Stimulated activated naive B cell treated with anti-CD40 and anti-IgM and Interleukin-4, amounts not matched to agents 10 μg/mL and 1 μg/mL and 100 μg/mL, for 72 hours (primary cell): Measurements from ENCODE around the gene GALNT11.

Experiments used
- ATAC-seq, 2 donors: fragments of 150-1000 bp; cut with Tn5 transposase; replicated peaks; 2 replicates each; pipeline ENCODE4 v1.10.0; 2021; ENCODE audit warnings: moderate library complexity in 1 of 2
- DNase-seq: peaks from one replicate; pipeline ENCODE4 v3.0.0; 2021
- H3K27ac Mint-ChIP-seq: one replicate; pipeline ENCODE4 v1.8.0; 2022; ENCODE audit warnings: mild to moderate bottlenecking, mixed read lengths
- H3K27me3 Mint-ChIP-seq, 2 donors: one replicate each; pipeline ENCODE4 v1.8.0; 2022; ENCODE audit warnings: mixed read lengths in 2 of 2
- H3K36me3 Mint-ChIP-seq, 2 donors: one replicate each; pipeline ENCODE4 v1.8.0; 2022; ENCODE audit warnings: mixed read lengths in 2 of 2, mild to moderate bottlenecking in 1 of 2
- H3K4me1 Mint-ChIP-seq, 2 donors: one replicate each; pipeline ENCODE4 v1.8.0; 2022; ENCODE audit warnings: mixed read lengths in 2 of 2, mild to moderate bottlenecking in 1 of 2
- H3K4me3 Mint-ChIP-seq, 2 donors: one replicate each; pipeline ENCODE4 v1.8.0; 2022; ENCODE audit warnings: mild to moderate bottlenecking in 2 of 2, mixed read lengths in 2 of 2, moderate library complexity in 1 of 2
- H3K9me3 Mint-ChIP-seq, 2 donors: one replicate each; pipeline ENCODE4 v1.8.0; 2022; ENCODE audit warnings: mixed read lengths in 2 of 2, mild to moderate bottlenecking in 1 of 2

GALNT11 gene

DNA sequence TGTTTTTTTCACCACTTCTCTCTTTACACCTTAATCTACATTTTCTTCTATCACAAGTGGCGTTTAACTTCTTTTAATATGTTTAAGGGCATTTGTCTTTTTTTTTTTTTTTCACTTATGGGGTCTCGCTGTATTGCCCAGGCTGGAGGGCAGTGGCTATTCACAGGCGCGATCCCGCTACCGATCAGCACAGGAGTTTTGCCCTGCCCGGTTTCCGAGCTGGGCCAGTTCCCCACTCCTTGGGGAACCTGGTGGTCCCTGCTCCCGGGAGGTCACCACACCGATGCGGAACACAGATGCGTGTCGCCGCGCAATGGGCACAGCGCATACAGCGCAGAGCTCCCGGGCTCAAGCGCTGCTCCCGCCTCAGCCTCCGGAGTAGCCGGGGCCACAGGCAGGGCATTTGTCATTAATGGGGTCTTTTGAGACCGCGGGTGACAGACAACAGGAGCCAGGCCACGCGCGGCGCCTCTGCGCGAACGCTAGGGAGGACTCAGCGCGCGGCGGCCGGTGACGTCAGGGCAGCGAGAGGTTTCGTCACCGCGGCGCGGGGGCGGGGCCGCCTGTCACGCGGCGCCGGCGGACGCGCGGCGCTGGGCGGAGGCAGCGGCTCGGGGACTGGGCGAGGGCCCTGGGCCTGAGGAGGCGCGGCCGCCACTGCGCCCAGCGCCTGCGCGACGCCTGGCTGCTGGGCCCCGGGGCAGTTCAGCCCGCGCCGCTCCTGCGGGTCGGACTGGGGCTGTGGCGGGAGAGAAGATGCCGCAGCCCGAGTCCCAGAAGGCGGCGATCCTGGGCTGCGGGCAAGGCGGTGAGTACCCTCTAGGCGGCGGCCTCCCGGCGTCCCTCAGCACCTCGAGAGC, at the start of gene GALNT11:
GALNT11 (plus strand) TSS at position 598 of the 860 bp plus-strand sequence. CDS start 68,554 bp downstream, outside the sequence.
- H3K4me1 Mint-ChIP-seq: peaks cover 12 to 19% of the 10 kb centered on the region in 2 donors
- peak; percentile 96 for ATAC-seq
- peak within 1 kb of the TSS; percentile 89 for H3K27ac Mint-ChIP-seq
- peaks cover 2 to 4% of the 10 kb centered on the region in 2 donors for H3K9me3 Mint-ChIP-seq
- H3K27me3 Mint-ChIP-seq: peaks cover 0 to 4% of the 10 kb centered on the region in 2 donors
- peak; percentile 80 for DNase-seq
- H3K36me3 Mint-ChIP-seq: peaks cover 19 to 21% of the 10 kb centered on the region in 2 donors
- H3K4me3 Mint-ChIP-seq: peak within 1 kb of the TSS; percentile 89 to 91

DNA sequence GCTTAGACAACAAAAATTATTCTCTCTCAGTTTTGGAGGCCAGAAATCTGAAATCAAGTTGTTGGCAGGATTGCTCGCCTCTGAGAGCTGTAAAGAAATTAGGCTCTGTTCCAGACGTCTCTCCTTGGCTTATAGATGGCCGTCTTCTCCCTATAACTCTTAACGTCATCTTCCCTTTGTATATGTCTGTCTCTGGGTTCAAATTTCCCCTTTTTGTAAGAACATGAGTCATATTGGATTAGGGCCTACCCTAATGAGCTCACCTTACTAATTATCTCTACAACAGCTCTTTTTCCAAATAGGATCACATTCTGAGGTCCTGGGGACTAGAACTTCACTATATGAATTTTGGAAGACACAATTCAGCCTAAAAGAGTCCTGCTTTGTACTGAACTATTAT, 46.9 kb upstream of the GALNT11 start:
- no peak for DNase-seq
- no peak for ATAC-seq
- Mint-ChIP-seq H3K4me1 (no peaks in the 10 kb centered on the region), H3K4me3 (no peak overlapping the region), H3K27me3 (peaks cover 8 to 30% of the 10 kb centered on the region in 2 donors), H3K36me3 (peaks cover 0 to 5% of the 10 kb centered on the region in 2 donors), H3K9me3 (peaks cover 1 to 4% of the 10 kb centered on the region in 2 donors), H3K27ac (no peak overlapping the region)

DNA sequence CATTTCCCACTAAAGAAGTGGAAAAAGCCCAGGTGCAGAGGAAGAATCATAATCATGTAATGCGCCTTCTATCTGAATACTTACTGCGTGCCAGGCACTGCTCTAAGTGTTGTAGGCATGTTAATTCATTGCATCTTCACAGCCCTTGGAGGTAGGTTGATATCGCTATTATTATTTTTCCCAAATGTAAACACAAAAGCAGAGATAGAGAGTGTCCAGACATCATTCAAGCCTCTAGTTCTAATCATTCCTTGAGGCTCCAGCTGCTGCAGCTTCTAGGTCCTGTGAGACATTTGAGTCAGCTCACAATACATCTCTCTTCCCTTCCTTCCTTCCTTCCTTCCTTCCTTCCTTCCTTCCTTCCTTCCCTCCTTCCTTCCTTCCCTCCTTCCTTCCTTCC, 44.3 kb upstream of the GALNT11 start:
- Mint-ChIP-seq H3K27ac (no peak overlapping the region), H3K36me3 (no peaks in the 10 kb centered on the region), H3K9me3 (no peaks in the 10 kb centered on the region), H3K4me1 (no peaks in the 10 kb centered on the region), H3K4me3 (no peak overlapping the region), H3K27me3 (peaks cover 9 to 33% of the 10 kb centered on the region in 2 donors)
- no peak for ATAC-seq
- DNase-seq: no peak

DNA sequence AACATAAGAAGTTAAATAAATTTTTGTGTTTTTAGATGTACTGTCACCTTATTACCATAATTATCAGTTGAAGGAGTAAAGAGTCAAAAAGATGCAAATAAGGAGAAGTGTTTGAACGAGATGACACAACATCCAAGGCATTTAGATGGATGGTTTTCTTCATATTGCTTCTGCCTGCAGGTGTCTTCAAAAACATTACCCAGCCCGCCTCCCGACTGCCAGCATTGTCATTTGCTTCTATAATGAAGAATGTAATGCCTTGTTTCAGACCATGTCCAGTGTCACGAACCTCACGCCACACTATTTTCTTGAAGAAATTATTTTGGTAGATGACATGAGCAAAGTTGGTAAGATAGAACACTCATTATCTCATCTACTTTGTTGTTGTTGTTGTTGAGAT, 42.7 kb upstream of the GALNT11 start:
- Mint-ChIP-seq H3K9me3 (no peaks in the 10 kb centered on the region), H3K27me3 (peaks cover 17 to 44% of the 10 kb centered on the region in 2 donors), H3K4me1 (peaks cover 0 to 5% of the 10 kb centered on the region in 2 donors), H3K36me3 (no peaks in the 10 kb centered on the region), H3K27ac (no peak overlapping the region), H3K4me3 (no peak overlapping the region)
- DNase-seq (no peak), ATAC-seq (no peak)

DNA sequence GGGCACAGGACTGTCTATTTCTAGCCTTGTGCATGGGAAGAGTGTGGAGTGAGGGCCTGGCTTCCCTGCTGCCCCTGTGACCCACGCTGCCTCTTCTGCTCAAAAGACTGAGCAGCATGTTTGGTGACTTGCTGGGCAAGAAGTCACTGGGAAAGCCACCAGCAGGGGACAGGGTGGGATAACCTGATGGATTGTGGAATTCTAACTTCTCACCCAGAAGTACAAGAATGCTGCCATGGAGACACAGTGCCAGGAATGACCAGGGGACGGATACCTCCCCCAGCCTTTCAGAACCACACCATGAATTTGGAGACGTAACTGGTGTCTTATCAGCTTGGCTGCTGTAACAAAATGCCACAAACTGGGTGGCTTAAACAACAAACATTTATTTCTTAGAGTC, 40.9 kb upstream of the GALNT11 start:
- Mint-ChIP-seq H3K27ac (no peak overlapping the region), H3K4me3 (no peak overlapping the region), H3K9me3 (no peaks in the 10 kb centered on the region), H3K27me3 (peaks cover 21 to 44% of the 10 kb centered on the region in 2 donors), H3K4me1 (peaks cover 0 to 5% of the 10 kb centered on the region in 2 donors), H3K36me3 (no peaks in the 10 kb centered on the region)
- ATAC-seq (no peak), DNase-seq (no peak)

DNA sequence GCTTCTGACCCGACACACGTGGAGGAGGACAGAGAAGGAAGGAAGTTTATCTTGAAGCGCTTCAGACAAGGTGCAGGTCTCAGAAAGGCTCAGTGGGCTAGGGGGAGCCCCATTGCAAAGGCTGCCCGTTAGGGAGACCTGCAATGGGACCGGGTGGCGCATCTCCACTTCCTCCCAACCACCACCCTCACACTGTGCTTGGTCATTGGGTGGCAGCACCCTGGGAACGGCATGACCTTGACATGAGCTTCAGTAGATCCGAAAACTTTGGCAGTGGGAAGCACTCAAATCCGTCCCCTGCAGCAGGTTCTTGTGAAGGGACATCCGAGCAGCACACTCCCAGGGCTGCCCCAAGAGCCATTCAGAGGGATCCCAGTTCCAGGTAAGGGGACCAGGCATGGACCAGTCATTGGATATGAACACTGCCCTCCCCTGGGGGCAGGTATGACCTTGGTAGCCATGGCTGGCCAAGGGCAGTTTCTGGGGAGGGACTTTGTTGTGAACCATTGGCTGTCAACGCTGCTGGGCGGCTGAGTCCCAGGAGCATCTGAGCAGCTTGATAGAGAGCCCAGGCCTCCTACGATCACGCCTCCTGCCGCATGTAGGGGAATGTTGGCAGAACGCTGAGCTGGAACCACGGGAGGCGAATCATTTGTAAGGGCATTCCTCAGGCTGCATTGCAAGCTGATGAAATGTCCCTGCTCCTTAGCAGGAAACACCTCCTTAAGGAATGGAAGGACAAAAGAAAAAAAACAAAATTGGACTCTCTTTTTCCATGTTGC, 37.5 kb upstream of the GALNT11 start:
- no peak for DNase-seq
- no peaks in the 10 kb centered on the region for H3K9me3 Mint-ChIP-seq
- peaks cover 5 to 8% of the 10 kb centered on the region in 2 donors for H3K4me1 Mint-ChIP-seq
- ATAC-seq: peak in 1 of 2 donors; percentile 25
- H3K4me3 Mint-ChIP-seq: no peak overlapping the region
- H3K27me3 Mint-ChIP-seq: peaks cover 30 to 41% of the 10 kb centered on the region in 2 donors
- no peaks in the 10 kb centered on the region for H3K36me3 Mint-ChIP-seq
- H3K27ac Mint-ChIP-seq: no peak overlapping the region

DNA sequence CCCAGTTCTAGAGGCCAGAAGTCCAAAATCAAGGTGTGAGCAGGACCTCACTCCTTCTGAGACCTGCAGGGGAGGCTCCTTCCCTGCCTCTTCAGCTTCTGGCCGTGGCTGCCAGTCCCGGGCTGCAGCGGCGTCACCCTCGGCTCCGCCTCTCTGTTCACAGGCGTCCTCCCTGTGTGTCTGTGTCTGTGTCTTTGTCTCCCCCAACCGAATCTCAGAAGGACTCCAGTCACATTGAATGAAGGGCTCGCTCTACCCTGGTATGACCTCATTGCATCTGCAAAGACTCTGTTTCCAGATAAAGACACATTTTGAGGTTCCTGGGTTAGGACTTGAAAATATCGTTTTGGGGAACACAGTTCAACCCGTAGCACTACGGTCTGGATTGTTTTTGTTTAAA, 33.1 kb upstream of the GALNT11 start:
- peaks cover 37 to 39% of the 10 kb centered on the region in 2 donors for H3K27me3 Mint-ChIP-seq
- no peaks in the 10 kb centered on the region for H3K36me3 Mint-ChIP-seq
- no peaks in the 10 kb centered on the region for H3K9me3 Mint-ChIP-seq
- peaks cover 4 to 8% of the 10 kb centered on the region in 2 donors for H3K4me1 Mint-ChIP-seq
- H3K27ac Mint-ChIP-seq: no peak overlapping the region
- H3K4me3 Mint-ChIP-seq: no peak overlapping the region
- peak; percentile 92 to 96 for ATAC-seq
- DNase-seq: peak; percentile 26

DNA sequence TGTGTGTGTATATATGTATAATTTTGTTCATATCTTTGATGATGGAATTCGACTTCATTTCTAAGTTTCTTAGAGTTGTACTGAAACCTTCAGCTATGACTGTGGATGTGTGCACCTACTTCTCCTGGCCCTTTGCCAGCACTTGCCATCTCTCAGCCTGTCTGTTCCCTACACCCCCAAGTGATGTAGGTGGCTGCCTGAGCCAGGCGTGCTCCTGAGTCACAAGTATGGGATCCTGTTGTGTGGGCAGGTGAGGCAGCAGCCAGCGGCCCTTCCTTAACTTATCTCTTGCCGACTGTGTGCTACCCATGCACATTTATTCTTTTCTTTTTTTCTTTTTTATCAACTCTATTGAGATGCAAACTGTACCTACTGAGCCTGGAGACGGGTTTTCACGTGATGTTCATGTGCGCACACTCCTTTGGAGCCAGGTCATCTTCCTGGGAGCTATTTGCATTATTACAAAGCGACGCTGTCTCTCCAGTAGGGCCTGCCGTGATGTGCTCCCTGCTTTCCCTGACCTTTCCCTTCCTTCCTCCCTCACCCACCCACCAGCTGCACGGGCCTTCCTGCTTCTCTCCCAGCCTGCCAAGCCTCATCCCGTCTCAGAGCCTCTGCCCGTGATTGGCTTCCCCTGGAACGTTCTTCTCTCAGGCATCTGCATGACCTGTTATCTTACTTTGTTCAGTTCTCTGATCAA, 31.3 kb upstream of the GALNT11 start:
- peaks cover 0 to 8% of the 10 kb centered on the region in 2 donors for H3K4me1 Mint-ChIP-seq
- H3K4me3 Mint-ChIP-seq: no peak overlapping the region
- DNase-seq: no peak
- no peak for ATAC-seq
- H3K27me3 Mint-ChIP-seq: peaks cover 27 to 36% of the 10 kb centered on the region in 2 donors
- no peak overlapping the region for H3K27ac Mint-ChIP-seq
- peaks cover 0 to 3% of the 10 kb centered on the region in 2 donors for H3K9me3 Mint-ChIP-seq
- no peaks in the 10 kb centered on the region for H3K36me3 Mint-ChIP-seq

DNA sequence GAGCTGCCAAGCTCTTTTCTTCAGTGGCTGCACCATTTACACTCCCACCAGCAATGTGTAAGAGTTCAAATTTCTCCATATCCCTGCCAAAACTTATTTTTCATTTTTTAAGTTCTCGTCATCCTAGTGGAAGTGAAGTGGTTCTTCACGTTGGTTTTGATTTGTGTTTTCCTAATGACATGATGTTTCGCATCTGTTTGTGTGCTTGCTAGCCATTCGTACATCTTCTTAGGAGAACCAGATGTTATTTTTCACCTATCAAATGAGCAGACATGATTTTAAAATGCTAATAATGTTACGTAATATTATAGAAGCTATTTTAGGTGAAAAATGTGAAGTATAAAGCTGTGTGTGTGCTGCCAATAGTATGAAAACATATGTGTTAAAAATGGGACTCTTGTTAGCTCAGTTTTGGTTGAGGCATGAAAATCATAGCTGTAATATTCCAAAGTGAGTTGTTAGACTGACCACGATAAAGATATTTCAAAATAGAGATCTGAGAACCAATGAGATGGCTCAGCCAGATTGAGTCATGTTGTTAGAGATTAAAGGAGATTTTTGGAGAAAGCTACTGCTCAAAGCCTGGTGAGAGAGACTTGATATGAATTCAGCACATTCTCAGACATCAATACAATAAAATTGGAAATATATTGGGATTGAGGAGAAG, 25.9 kb upstream of the GALNT11 start:
- Mint-ChIP-seq H3K4me3 (no peak overlapping the region), H3K9me3 (peaks cover 0 to 3% of the 10 kb centered on the region in 2 donors), H3K27me3 (peaks cover 24 to 26% of the 10 kb centered on the region in 2 donors), H3K36me3 (no peaks in the 10 kb centered on the region), H3K4me1 (no peaks in the 10 kb centered on the region), H3K27ac (no peak overlapping the region)
- ATAC-seq: no peak
- no peak for DNase-seq

DNA sequence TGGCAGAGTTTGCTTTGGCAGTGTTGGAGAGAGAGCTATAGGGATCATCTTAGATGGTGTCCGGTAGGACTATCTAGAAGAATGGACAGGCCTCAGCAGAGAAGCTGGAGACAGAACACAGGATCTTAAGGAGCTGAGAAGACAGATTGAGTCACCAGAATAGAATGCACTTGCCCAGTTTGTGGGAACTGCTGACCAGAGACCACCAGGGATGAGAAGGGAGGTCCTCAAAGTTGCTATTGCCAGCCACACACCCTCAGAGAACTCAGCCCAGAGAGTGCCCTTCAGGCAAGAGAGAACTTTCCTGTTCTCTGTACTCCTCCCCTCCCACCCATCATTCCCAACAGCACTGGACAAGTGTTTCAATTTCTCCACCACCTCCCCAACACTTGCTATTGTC, 25.3 kb upstream of the GALNT11 start:
- Mint-ChIP-seq H3K36me3 (no peaks in the 10 kb centered on the region), H3K4me1 (no peaks in the 10 kb centered on the region), H3K27ac (no peak overlapping the region), H3K4me3 (no peak overlapping the region), H3K27me3 (peaks cover 18 to 20% of the 10 kb centered on the region in 2 donors), H3K9me3 (peaks cover 0 to 3% of the 10 kb centered on the region in 2 donors)
- no peak for DNase-seq
- ATAC-seq: no peak

DNA sequence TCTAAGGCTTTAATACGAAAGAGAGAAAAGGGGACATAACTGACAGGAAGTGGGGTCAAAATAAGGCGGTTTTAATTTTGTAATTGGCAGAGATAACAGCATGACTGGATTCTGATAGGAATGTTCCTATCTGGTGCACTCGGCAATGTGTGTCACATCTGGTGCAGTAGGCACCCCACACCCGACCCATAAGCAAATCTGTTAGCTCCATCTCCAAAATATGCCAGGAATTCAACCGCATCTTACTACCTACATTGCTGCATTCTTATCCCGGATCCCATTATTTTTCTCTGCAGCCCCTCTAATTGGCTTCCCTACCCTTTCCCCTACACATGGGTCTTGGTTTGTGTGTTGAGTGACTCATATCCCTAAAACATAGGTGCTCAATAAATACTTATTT, 19.1 kb upstream of the GALNT11 start:
- Mint-ChIP-seq H3K27me3 (peaks cover 5 to 14% of the 10 kb centered on the region in 2 donors), H3K4me3 (no peak overlapping the region), H3K9me3 (no peaks in the 10 kb centered on the region), H3K27ac (no peak overlapping the region), H3K4me1 (no peaks in the 10 kb centered on the region), H3K36me3 (no peaks in the 10 kb centered on the region)
- ATAC-seq: no peak
- no peak for DNase-seq

DNA sequence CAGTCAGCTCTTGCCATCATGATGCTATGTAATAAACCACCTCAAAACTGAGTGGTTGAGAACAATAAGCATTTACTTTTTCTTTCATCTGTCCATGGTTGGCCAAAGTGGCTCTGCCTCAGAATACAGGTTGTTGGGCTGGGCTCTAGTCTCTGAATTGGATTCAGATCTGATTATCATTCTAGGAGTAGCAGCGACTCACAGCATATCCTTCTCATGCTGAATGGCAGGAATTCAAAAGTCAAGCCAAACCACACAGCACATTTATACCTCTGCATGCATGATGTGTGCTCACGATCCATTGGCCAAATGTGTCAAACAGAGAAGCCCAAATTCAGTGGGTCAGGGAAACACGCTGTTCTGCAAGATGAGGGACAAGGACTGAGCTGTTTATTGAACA, 13.6 kb upstream of the GALNT11 start:
- Mint-ChIP-seq H3K27ac (no peak overlapping the region), H3K4me3 (no peak overlapping the region), H3K27me3 (peaks cover 26 to 27% of the 10 kb centered on the region in 2 donors), H3K4me1 (no peaks in the 10 kb centered on the region), H3K36me3 (peaks cover 0 to 3% of the 10 kb centered on the region in 2 donors), H3K9me3 (peaks cover 5% of the 10 kb centered on the region in 2 donors)
- ATAC-seq (no peak), DNase-seq (no peak)

DNA sequence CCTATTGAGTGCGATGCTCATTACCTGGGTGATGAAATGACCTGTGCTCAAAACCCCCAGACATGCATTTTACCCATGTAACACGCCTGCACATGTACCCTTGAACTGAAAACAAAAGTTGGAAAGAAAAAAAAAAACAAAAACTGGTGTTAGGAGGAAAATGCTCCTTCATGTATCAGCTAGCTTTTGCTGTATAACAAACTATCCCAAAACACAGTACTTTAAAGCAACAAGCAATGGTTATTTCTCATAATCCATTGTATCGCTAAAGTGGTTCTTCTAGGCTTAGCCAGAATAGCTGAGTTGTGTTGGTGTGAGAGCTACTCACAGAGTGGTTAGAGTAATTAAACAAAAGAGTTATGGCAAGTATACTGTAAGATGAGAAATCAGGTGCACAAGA, 12.2 kb upstream of the GALNT11 start:
- peaks cover 0 to 3% of the 10 kb centered on the region in 2 donors for H3K36me3 Mint-ChIP-seq
- no peak overlapping the region for H3K27ac Mint-ChIP-seq
- peaks cover 29% of the 10 kb centered on the region in 2 donors for H3K27me3 Mint-ChIP-seq
- no peaks in the 10 kb centered on the region for H3K4me1 Mint-ChIP-seq
- no peak overlapping the region for H3K4me3 Mint-ChIP-seq
- ATAC-seq (no peak), DNase-seq (no peak)
- peaks cover 5% of the 10 kb centered on the region in 2 donors for H3K9me3 Mint-ChIP-seq

DNA sequence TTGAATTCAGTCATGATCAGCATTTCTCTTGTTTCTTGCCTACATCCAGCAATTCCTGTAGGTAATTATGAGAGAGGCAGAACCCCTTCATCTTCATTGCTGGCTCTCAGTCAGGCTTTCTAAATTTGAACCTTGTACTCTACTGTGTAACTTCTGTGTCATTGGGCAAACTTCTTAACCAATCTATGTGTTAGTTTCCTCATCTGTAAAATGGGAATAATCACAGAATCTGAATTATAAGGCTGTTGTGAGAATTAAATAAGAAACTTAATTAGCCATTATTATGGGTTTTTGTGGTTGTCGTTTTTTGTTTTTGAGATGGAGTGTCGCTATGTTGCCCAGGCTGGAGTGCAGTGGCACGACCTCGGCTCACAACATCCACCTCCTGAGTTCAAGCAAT, 11.5 kb upstream of the GALNT11 start:
- Mint-ChIP-seq H3K4me1 (no peaks in the 10 kb centered on the region), H3K4me3 (no peak overlapping the region), H3K36me3 (peaks cover 0 to 3% of the 10 kb centered on the region in 2 donors), H3K9me3 (peaks cover 5% of the 10 kb centered on the region in 2 donors), H3K27ac (no peak overlapping the region), H3K27me3 (peaks cover 31 to 35% of the 10 kb centered on the region in 2 donors)
- ATAC-seq (no peak), DNase-seq (no peak)
